MM.1S (cell line): Measurements from ENCODE around the gene ETV6.

ENCODE experiments used
- CTCF ChIP-seq: fragments of 300-600 bp; sonication (generic); IDR thresholded peaks from 2 replicates; pipeline ENCODE4 v1.5.1; 2016; ENCODE audit warnings: antibody characterized with exemption, low read length, mixed read lengths
- EZH2 ChIP-seq: fragments of 300-600 bp; sonication (generic); optimal IDR thresholded peaks from 2 replicates; pipeline ENCODE3; 2017; ENCODE audit warnings: low read depth, mild to moderate bottlenecking, antibody characterized with exemption, low read length, mixed read lengths
- EZH2phosphoT487 ChIP-seq: fragments of 300-600 bp; sonication (generic); IDR thresholded peaks from 2 replicates; pipeline ENCODE4 v1.6.1; 2018; ENCODE audit warnings: antibody characterized with exemption, low read length

GRCh38 chr12:11666131-11667050, 16.9 kb downstream of the ETV6 start:
- no peak for TF ChIP-seq EZH2phosphoT487
- no peak for TF ChIP-seq CTCF
- no peak for TF ChIP-seq EZH2
